Measurements from ENCODE around the gene IGFBP7.

DNA sequence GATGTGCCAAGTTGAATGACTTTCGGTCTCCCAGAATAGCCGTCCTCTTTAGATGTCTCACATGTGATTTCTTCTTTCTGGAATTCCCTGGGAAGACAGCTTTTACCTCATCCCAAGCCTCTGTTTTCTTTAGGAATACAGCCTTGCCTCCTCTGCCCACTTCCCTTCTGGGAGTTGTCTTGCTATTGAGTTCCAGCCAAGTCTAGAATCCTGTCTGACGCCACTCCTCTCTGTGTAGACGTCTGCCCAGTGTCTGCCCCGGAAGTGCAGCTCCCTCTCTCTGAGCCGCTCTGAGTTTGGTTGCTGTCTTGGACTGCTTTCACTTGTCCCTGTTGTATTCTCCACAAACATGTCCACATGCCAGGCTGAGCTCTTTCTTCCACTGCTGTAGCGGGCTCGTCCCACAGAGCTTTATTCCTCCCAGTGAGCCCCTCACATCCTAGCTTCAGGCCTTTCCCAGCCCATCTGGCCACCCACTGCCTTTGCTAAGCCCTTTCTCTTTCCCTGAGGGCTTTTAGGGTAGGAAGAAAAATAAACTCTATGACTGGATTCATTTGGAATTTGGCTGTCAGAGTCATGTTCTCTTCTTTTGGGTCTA, 9.0 kb upstream of the IGFBP7 start:
- no peak for TF ChIP-seq CTCF (IDR thresholded peaks at IDR 0.05)
- no peak for TF ChIP-seq POLR2A (IDR thresholded peaks at IDR 0.05)

All from adrenal gland (tissue), 5 donors.